ENCODE measurements around the gene DOCK8. TPM values are rescaled to one million over a fixed set of nuclear protein-coding genes. Genes with fewer than 3 reads are reported as not detected.

The DOCK8 gene
- total and polyA plus RNA-seq, 10 of the 15 experiments (the other 5 are each of a cell fraction or from before 2014, with no cell fraction given), result 35.4 to 100 (median 44.7) TPM

DNA sequence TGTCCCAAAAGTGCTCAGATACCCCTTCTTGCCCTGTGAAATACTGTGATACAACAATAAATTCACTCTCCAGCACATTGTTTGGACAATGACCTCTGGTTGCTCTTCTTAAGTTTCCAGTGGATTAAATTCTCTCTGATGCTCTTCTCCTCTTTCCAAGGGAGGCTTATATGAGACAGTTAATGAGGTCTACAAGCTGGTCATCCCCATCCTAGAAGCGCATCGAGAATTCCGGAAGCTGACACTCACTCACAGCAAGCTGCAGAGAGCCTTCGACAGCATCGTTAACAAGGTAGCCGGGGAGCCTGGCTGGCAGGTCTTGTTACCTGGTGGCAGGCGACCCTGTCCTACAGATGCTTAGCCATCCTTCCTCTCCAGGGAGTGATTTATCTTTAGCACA is 226.5 kb downstream of the DOCK8 start:
- intact Hi-C loops (cut with micrococcal nuclease; ENCODE audit: unreplicated experiment), result no loop called here
- RAD21 ChIA-PET (ENCODE audit: unreplicated experiment), result no interaction called here
- peaks cover 19 to 49% of the 10 kb centered on the region in 2 experiments for H3K36me3 ChIP-seq (ENCODE audit: control insufficient read depth in 2 of 2, insufficient read depth in 2 of 2, low read length in 1 of 2)
- no peaks in the 10 kb centered on the region for H3K4me1 ChIP-seq (ENCODE audit: control insufficient read depth, insufficient read depth, low read length)
- H3K4me3 ChIP-seq, result no peak overlapping the region
- no peaks in the 10 kb centered on the region for H3K79me2 ChIP-seq (ENCODE audit: control insufficient read depth, insufficient read depth, low read length)
- CTCF ChIA-PET, result no interaction called here
- in situ Hi-C loops (cut with MboI), result no loop called here
- H3K9me3 ChIP-seq (replicated peaks; ENCODE audit: control insufficient read depth, insufficient read depth, low read length), result no peaks in the 10 kb centered on the region
- POLR2A ChIA-PET, result no interaction called here
- WGBS (ENCODE audit: insufficient coverage, insufficient replicate concordance, low lambda C conversion rate, missing lambda C conversion rate), result 98% methylated on average over 7 of the region's 7 CpGs
- H3K4me2 ChIP-seq (ENCODE audit: control insufficient read depth, insufficient read depth), result no peak overlapping the region
- ATAC-seq, result no peak
- DNase-seq (ENCODE audit: low read depth, low spot score), result no peak
- no peak overlapping the region for H2AFZ ChIP-seq (ENCODE audit: control insufficient read depth, low read depth, low read length)
- no peak for FAIRE-seq
- TF ChIP-seq ZSCAN29 (IDR thresholded peaks at IDR 0.05) (no peak), FOXM1 (IDR thresholded peaks at IDR 0.05; ENCODE audit: low read depth, low read length) (no peak), NR2F1 (conservative IDR thresholded peaks at IDR 0.05) (no peak), POLR2AphosphoS2 (IDR thresholded peaks at IDR 0.05; ENCODE audit: low read depth, low read length) (no peak), STAT3 (IDR thresholded peaks at IDR 0.05; ENCODE audit: low read depth, low read length) (no peak), ZBED1 (IDR thresholded peaks at IDR 0.05; ENCODE audit: borderline replicate concordance) (no peak), CHD4 (IDR thresholded peaks at IDR 0.05) (no peak), JUNB (IDR thresholded peaks at IDR 0.05) (no peak), ZNF274 (IDR thresholded peaks at IDR 0.05; ENCODE audit: insufficient read depth, insufficient read length) (no peak), POLR2AphosphoS5 (IDR thresholded peaks at IDR 0.05; ENCODE audit: low read length) (no peak)
- TF ChIP-seq, protein P1, sequence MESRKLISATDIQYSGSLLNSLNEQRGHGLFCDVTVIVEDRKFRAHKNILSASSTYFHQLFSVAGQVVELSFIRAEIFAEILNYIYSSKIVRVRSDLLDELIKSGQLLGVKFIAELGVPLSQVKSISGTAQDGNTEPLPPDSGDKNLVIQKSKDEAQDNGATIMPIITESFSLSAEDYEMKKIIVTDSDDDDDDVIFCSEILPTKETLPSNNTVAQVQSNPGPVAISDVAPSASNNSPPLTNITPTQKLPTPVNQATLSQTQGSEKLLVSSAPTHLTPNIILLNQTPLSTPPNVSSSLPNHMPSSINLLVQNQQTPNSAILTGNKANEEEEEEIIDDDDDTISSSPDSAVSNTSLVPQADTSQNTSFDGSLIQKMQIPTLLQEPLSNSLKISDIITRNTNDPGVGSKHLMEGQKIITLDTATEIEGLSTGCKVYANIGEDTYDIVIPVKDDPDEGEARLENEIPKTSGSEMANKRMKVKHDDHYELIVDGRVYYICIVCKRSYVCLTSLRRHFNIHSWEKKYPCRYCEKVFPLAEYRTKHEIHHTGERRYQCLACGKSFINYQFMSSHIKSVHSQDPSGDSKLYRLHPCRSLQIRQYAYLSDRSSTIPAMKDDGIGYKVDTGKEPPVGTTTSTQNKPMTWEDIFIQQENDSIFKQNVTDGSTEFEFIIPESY (IDR thresholded peaks at IDR 0.05), result no peak
- TF ChIP-seq, protein P2, sequence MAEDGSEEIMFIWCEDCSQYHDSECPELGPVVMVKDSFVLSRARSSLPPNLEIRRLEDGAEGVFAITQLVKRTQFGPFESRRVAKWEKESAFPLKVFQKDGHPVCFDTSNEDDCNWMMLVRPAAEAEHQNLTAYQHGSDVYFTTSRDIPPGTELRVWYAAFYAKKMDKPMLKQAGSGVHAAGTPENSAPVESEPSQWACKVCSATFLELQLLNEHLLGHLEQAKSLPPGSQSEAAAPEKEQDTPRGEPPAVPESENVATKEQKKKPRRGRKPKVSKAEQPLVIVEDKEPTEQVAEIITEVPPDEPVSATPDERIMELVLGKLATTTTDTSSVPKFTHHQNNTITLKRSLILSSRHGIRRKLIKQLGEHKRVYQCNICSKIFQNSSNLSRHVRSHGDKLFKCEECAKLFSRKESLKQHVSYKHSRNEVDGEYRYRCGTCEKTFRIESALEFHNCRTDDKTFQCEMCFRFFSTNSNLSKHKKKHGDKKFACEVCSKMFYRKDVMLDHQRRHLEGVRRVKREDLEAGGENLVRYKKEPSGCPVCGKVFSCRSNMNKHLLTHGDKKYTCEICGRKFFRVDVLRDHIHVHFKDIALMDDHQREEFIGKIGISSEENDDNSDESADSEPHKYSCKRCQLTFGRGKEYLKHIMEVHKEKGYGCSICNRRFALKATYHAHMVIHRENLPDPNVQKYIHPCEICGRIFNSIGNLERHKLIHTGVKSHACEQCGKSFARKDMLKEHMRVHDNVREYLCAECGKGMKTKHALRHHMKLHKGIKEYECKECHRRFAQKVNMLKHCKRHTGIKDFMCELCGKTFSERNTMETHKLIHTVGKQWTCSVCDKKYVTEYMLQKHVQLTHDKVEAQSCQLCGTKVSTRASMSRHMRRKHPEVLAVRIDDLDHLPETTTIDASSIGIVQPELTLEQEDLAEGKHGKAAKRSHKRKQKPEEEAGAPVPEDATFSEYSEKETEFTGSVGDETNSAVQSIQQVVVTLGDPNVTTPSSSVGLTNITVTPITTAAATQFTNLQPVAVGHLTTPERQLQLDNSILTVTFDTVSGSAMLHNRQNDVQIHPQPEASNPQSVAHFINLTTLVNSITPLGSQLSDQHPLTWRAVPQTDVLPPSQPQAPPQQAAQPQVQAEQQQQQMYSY (CRISPR knock-in tag; IDR thresholded peaks at IDR 0.05), result no peak
- TF ChIP-seq, protein P3, sequence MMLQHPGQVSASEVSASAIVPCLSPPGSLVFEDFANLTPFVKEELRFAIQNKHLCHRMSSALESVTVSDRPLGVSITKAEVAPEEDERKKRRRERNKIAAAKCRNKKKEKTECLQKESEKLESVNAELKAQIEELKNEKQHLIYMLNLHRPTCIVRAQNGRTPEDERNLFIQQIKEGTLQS (IDR thresholded peaks at IDR 0.05; ENCODE audit: borderline replicate concordance, extremely low read depth, low read depth, low read length), result no peak
- TF ChIP-seq, protein P4, sequence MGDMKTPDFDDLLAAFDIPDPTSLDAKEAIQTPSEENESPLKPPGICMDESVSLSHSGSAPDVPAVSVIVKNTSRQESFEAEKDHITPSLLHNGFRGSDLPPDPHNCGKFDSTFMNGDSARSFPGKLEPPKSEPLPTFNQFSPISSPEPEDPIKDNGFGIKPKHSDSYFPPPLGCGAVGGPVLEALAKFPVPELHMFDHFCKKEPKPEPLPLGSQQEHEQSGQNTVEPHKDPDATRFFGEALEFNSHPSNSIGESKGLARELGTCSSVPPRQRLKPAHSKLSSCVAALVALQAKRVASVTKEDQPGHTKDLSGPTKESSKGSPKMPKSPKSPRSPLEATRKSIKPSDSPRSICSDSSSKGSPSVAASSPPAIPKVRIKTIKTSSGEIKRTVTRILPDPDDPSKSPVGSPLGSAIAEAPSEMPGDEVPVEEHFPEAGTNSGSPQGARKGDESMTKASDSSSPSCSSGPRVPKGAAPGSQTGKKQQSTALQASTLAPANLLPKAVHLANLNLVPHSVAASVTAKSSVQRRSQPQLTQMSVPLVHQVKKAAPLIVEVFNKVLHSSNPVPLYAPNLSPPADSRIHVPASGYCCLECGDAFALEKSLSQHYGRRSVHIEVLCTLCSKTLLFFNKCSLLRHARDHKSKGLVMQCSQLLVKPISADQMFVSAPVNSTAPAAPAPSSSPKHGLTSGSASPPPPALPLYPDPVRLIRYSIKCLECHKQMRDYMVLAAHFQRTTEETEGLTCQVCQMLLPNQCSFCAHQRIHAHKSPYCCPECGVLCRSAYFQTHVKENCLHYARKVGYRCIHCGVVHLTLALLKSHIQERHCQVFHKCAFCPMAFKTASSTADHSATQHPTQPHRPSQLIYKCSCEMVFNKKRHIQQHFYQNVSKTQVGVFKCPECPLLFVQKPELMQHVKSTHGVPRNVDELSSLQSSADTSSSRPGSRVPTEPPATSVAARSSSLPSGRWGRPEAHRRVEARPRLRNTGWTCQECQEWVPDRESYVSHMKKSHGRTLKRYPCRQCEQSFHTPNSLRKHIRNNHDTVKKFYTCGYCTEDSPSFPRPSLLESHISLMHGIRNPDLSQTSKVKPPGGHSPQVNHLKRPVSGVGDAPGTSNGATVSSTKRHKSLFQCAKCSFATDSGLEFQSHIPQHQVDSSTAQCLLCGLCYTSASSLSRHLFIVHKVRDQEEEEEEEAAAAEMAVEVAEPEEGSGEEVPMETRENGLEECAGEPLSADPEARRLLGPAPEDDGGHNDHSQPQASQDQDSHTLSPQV (IDR thresholded peaks at IDR 0.05), result no peak
- no peak overlapping the region for H3K27ac ChIP-seq (ENCODE audit: control insufficient read depth, insufficient read depth)
- H4K20me1 ChIP-seq (ENCODE audit: control insufficient read depth, insufficient read depth), result no peaks in the 10 kb centered on the region
- no peaks in the 10 kb centered on the region for H3K27me3 ChIP-seq (replicated peaks in 1 of 2; ENCODE audit: control insufficient read depth in 2 of 2, insufficient read depth in 2 of 2, low read length in 1 of 2)
- H3K9ac ChIP-seq (ENCODE audit: control insufficient read depth, insufficient read depth, low read length), result no peak overlapping the region
- no TSS peak for BruUV-seq (replicated peaks)
- SMC1A ChIA-PET (ENCODE audit: uncharacterized antibody, unreplicated experiment), result no interaction called here

All from GM12878 (cell line).